B cell (primary cell): ENCODE data around the gene ARHGAP25. TPM values are rescaled to one million over a fixed set of nuclear protein-coding genes. Genes with fewer than 3 reads are reported as not detected.

Source experiments
- ATAC-seq: fragments of 200-7000 bp; cut with Tn5 transposase; one replicate; pipeline ENCODE4 v1.10.0; 2021; ENCODE audit warnings: low read depth, mild to moderate bottlenecking, moderate number of reproducible peaks, moderate library complexity
- CTCF ChIA-PET: fragments of 350-600 bp; sonication (Branson Sonifier 250); formaldehyde crosslinking; loops from one replicate; lab custom pipeline; 2021; ENCODE audit warnings: antibody characterized with exemption, inconsistent platforms; lab: Charles Lee
- POLR2A ChIA-PET: fragments of 350-600 bp; sonication (Branson Sonifier 250); formaldehyde crosslinking; loops from one replicate; lab custom pipeline; 2021; ENCODE audit warnings: antibody characterized with exemption; lab: Charles Lee
- DNase-seq: peaks from one replicate; pipeline ENCODE4 v3.0.0; 2013
- H2AFZ ChIP-seq: 2 replicates; pipeline ENCODE4 v1.6.1; 2012; ENCODE audit warnings: mild to moderate bottlenecking, low read depth, low read length; ENCODE audit not compliant: insufficient read depth, poor library complexity, severe bottlenecking
- H3K27ac ChIP-seq, 2 donors: 1 replicate in 1 of 2; 2 replicates in 1 of 2; pipeline ENCODE4 v1.5.1; 2012 to 2013; ENCODE audit warnings: low read length in 2 of 2, mild to moderate bottlenecking in 2 of 2, moderate library complexity in 1 of 2
- H3K27me3 ChIP-seq, 4 experiments: fragments of 200-600 bp in 1 of 4; sonication (generic) in 1 of 4; replicated peaks in 1 of 4; 1 replicate in 2 of 4; 2 replicates in 2 of 4; pipeline versions ENCODE4 v1.6.1 to v1.7.0; 2013 to 2016; ENCODE audit warnings: low read length in 3 of 4, mild to moderate bottlenecking in 2 of 4, mixed read lengths in 1 of 4, moderate library complexity in 1 of 4; ENCODE audit not compliant: insufficient read depth in 4 of 4, control insufficient read depth in 3 of 4; ENCODE audit errors: control extremely low read depth in 1 of 4
- H3K36me3 ChIP-seq, 2 experiments: replicated peaks in 1 of 2; 1 replicate in 1 of 2; 2 replicates in 1 of 2; pipeline versions ENCODE4 v1.6.1 to v1.7.1; 2013; ENCODE audit warnings: low read length in 1 of 2; ENCODE audit not compliant: insufficient read depth in 2 of 2, control insufficient read depth in 1 of 2; ENCODE audit errors: control extremely low read depth in 1 of 2, extremely low read depth in 1 of 2
- H3K4me1 ChIP-seq, 2 donors: fragments of 200-600 bp in 1 of 2; sonication (generic) in 1 of 2; 1 replicate in 1 of 2; 2 replicates in 1 of 2; pipeline versions ENCODE4 v1.5.1 to v1.6.1; 2013 to 2017; ENCODE audit warnings: low read length in 2 of 2; ENCODE audit not compliant: control insufficient read depth in 2 of 2, insufficient read depth in 2 of 2
- H3K4me2 ChIP-seq: replicated peaks from 2 replicates; pipeline ENCODE3; 2012; ENCODE audit warnings: mild to moderate bottlenecking, low read depth, low read length; ENCODE audit not compliant: poor library complexity, severe bottlenecking
- H3K4me3 ChIP-seq, 5 experiments: fragments of 200-600 bp in 1 of 5; sonication (generic) in 1 of 5; 1 replicate in 3 of 5; 2 replicates in 2 of 5; pipeline versions ENCODE4 v1.5.1 to v1.7.0; 2011 to 2016; ENCODE audit warnings: low read length in 4 of 5, mild to moderate bottlenecking in 4 of 5, low read depth in 2 of 5, control low read depth in 1 of 5, moderate library complexity in 1 of 5; ENCODE audit not compliant: insufficient read depth in 1 of 5; ENCODE audit errors: control extremely low read depth in 1 of 5, extremely low read depth in 1 of 5
- H3K79me2 ChIP-seq: fragments of 200-600 bp; sonication (generic); one replicate; pipeline ENCODE4 v1.6.0; 2016; ENCODE audit warnings: low read length; ENCODE audit not compliant: control insufficient read depth, insufficient read depth
- H3K9ac ChIP-seq: fragments of 200-600 bp; sonication (generic); 2 replicates; pipeline ENCODE4 v1.6.1; 2017; ENCODE audit warnings: mild to moderate bottlenecking, low read length, moderate library complexity
- H3K9me3 ChIP-seq, 3 donors: one replicate each; pipeline versions ENCODE4 v1.6.1 to v1.7.1; 2013; ENCODE audit warnings: low read length in 2 of 3; ENCODE audit not compliant: control insufficient read depth in 2 of 3, insufficient read depth in 1 of 3; ENCODE audit errors: control extremely low read depth in 1 of 3
- H4K20me1 ChIP-seq: 2 replicates; pipeline ENCODE4 v1.6.0; 2012; ENCODE audit warnings: mild to moderate bottlenecking, low read length; ENCODE audit not compliant: insufficient read depth, control insufficient read depth, poor library complexity, severe bottlenecking
- H3K27ac Mint-ChIP-seq: one replicate; pipeline ENCODE4 v1.8.0; 2021; ENCODE audit warnings: mixed read lengths
- H3K27me3 Mint-ChIP-seq: one replicate; pipeline ENCODE4 v1.8.0; 2021; ENCODE audit warnings: mixed read lengths
- H3K4me1 Mint-ChIP-seq: one replicate; pipeline ENCODE4 v1.8.0; 2021; ENCODE audit warnings: mixed read lengths
- H3K4me3 Mint-ChIP-seq: one replicate; pipeline ENCODE4 v1.8.0; 2021; ENCODE audit warnings: mixed read lengths
- H3K9me3 Mint-ChIP-seq: one replicate; pipeline ENCODE4 v1.8.0; 2022; ENCODE audit warnings: mixed read lengths; ENCODE audit not compliant: insufficient read depth
- CTCF ChIP-seq: fragments of 200-600 bp; IDR thresholded peaks from one replicate; pipeline ENCODE4 v1.8.0; 2022; ENCODE audit warnings: antibody characterized with exemption, mild to moderate bottlenecking
- EZH2 ChIP-seq: IDR thresholded peaks from 2 replicates; pipeline ENCODE4 v1.6.1; 2012; ENCODE audit warnings: borderline replicate concordance, low read depth, mild to moderate bottlenecking, moderate library complexity, low read length; ENCODE audit not compliant: insufficient read depth, poor library complexity, severe bottlenecking
- WGBS: methylation state at CpG from one replicate; pipeline ENCODE4 v1.1.5; 2013; ENCODE audit warnings: missing lambda C conversion rate; ENCODE audit not compliant: insufficient coverage; 5-methylcytosine and 5-hydroxymethylcytosine counted together
- intact Hi-C: fragments of 100-400 bp; cut with micrococcal nuclease; formaldehyde crosslinking; loops from one replicate; pipeline ENCODE4 v1.10.0; 2022
- polyA plus RNA-seq: library from polyadenylated mRNA; depleted of rRNA; stranded (reverse); fragments of >200 nt; gene quantifications from 2 replicates; pipeline ENCODE4 v1.2.3, GENCODE V29; 2012
- total RNA-seq, 2 donors: library from RNA; stranded (reverse); fragments of 120-200 nt in 1 of 2; gene quantifications; 1 replicate in 1 of 2; 2 replicates in 1 of 2; pipeline versions ENCODE4 v1.2.3 to v1.2.4, GENCODE V29; 2013 to 2022

Gene ARHGAP25
- total and polyA plus RNA-seq, 2 donors (not counting 1 experiment from before 2014, with no cell fraction given): 97.9 to 207 TPM

- H3K27me3 Mint-ChIP-seq: no peaks in the 10 kb centered on the region
- no peak overlapping the region for H3K4me3 ChIP-seq
- WGBS: 71% methylated on average over 1 of the region's 8 CpGs
- H3K9me3 ChIP-seq: peaks cover 0 to 9% (median 0%) of the 10 kb centered on the region in 3 donors
- no peak overlapping the region for H3K4me2 ChIP-seq
- peak overlapping the region; percentile 50 for H3K27ac Mint-ChIP-seq
- H3K9me3 Mint-ChIP-seq: no peaks in the 10 kb centered on the region
- H3K27me3 ChIP-seq: no peaks in the 10 kb centered on the region
- peak overlapping the region in 1 of 2 donors; percentile 41 for H3K27ac ChIP-seq
- no peak overlapping the region for H3K9ac ChIP-seq
- no peaks in the 10 kb centered on the region for H3K36me3 ChIP-seq
- ChIA-PET CTCF (interaction anchor here (1.0 to 12.4 kb wide), 10 partner anchors 10 to 254 kb away, joined by 3 to 280 read pairs (median 6); partner anchors contain the start of gene ARHGAP25), POLR2A (no interaction called here)
- no peak overlapping the region for H2AFZ ChIP-seq
- H3K4me1 Mint-ChIP-seq: peaks cover 72% of the 10 kb centered on the region
- DNase-seq: no peak
- TF ChIP-seq EZH2: no peak
- no peak for TF ChIP-seq CTCF
- intact Hi-C loops: loop anchor here (5.0 to 10.0 kb wide), 3 partner anchors 36 to 352 kb away; partner anchors contain the start of gene PLEK
- H4K20me1 ChIP-seq: no peaks in the 10 kb centered on the region
- H3K79me2 ChIP-seq: no peaks in the 10 kb centered on the region
- no peak overlapping the region for H3K4me3 Mint-ChIP-seq
- H3K4me1 ChIP-seq: peaks cover 51 to 57% of the 10 kb centered on the region in 2 donors
- ATAC-seq: no peak
These were observed 17.9 kb upstream of the ARHGAP25 start for GRCh38 chr2:68716604-68717304.

DNA sequence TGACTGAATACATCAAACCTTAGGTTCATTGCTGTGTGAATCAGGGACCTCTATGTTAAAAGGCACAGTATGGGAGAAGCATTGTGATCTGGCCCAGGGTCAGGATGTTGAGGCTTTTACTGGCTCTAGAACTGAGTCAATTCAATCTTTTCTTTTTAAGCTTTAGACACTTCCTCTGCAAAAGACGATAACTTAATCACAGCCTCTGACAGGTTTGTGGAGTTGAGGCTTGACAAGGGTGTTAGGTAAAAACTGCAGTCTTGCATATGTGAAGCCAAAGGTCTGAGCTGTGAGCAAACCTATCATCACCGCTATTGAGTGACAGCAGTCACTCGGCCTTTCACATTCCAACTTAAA is 17.3 kb upstream of the ARHGAP25 start:
- ATAC-seq (no peak), DNase-seq (no peak)
- peaks cover 77% of the 10 kb centered on the region for H3K4me1 Mint-ChIP-seq
- no peak overlapping the region for H3K27ac Mint-ChIP-seq
- Histone ChIP-seq H3K4me2 (no peak overlapping the region), H3K4me3 (no peak overlapping the region), H3K27me3 (no peaks in the 10 kb centered on the region), H3K9me3 (peaks cover 0 to 9% (median 0%) of the 10 kb centered on the region in 3 donors), H3K79me2 (no peaks in the 10 kb centered on the region), H2AFZ (no peak overlapping the region), H3K4me1 (peaks cover 56 to 62% of the 10 kb centered on the region in 2 donors), H3K27ac (peak overlapping the region in 1 of 2 donors; percentile 8), H3K9ac (no peak overlapping the region), H3K36me3 (no peaks in the 10 kb centered on the region), H4K20me1 (no peaks in the 10 kb centered on the region)
- H3K4me3 Mint-ChIP-seq: no peak overlapping the region
- H3K9me3 Mint-ChIP-seq: no peaks in the 10 kb centered on the region
- no peaks in the 10 kb centered on the region for H3K27me3 Mint-ChIP-seq
- WGBS: no CpG with 5 or more reads among the region's 3 CpGs
- TF ChIP-seq CTCF: no peak
- TF ChIP-seq EZH2: no peak
- ChIA-PET POLR2A (interaction anchor here (0.5 to 1.0 kb wide), 2 partner anchors 191 to 249 kb away, joined by 5 to 6 read pairs; no protein-coding TSS in a partner anchor), CTCF (interaction anchor here (1.0 to 12.4 kb wide), 8 partner anchors 7 to 254 kb away, joined by 4 to 280 read pairs (median 8); partner anchors contain the start of gene ARHGAP25)
- intact Hi-C loops: loop anchor here (5.0 to 10.0 kb wide), 3 partner anchors 35 to 352 kb away; partner anchors contain the start of gene PLEK
